TTC549 (cell line): ENCODE data around the gene RANBP9.

Experiments used
- FAIRE-seq: peaks from 2 replicates; lab custom pipeline; 2012; peaks lifted over from hg19 to GRCh38; lab: Jason Lieb, UNC

RANBP9 gene

DNA sequence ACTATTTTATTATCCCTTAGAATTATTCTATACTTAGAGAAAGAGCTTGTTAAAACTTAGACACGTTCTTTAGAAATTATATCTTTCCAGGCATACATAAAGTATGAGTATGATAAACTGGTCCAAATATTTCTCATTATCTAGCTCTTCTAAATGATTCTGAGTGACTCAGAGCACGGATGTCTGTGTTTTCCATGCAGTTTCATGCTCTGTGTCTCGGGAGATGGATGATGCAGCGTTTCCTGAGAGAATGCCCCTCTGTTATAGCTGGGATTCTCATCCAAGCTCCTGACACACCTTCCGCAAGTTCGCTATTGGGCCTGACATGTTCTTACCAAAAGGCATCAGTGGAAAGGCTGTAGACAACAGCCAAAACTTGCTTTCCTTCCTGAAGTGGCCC, 117.9 kb downstream of the RANBP9 start:
- no peak for FAIRE-seq

DNA sequence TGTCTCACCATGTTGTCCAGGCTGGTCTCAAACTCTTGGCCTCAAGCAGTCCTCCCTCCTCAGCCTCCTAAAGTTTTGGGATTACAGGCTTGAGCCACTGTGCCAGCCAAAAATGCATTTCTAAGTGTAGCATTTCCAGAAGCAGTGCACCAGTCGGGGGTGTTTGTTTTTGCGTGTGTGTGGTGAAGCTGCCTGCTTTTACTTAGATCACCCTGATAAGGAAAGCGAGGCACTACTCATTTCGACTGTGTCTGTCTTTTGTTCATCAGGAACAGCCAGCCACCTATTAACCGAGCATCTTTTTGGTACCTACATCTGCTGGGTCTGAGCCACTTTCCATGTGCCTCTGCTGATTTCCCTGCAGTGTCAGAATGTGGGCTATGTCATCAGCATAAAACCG, 118.5 kb downstream of the RANBP9 start:
- FAIRE-seq, result no peak

DNA sequence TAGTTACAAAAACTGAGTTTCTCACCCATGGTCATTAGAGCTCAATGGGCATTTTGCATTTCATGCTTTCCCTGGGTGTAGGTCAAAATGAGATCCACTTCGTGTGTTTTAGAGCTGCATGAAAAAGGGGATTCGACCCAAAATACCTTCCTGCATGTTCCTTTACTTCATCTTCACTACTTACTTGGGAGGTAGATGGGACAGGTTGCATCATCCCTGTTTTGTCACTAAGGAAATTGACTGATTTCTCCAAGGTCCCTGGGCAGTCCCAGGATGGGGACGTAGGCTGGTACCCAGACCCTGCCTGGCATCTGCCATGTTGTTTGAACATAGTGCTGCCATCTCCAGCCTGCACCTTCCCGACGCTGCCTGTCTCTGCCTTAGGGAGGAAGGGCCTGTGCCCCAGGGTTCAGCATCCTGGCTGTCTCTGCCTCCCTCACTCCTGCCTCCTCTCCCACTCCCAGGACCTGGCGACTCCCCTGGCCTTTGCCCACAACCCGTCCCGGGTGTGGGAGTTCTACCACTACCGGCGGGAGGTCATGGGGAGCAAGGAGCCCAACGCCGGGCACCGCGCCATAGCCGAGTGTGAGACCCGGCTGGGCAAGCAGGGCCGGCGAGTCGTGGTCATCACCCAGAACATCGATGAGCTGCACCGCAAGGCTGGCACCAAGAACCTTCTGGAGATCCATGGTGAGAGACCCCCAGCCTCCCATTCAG, 120.3 kb downstream of the RANBP9 start:
- FAIRE-seq, result no peak

DNA sequence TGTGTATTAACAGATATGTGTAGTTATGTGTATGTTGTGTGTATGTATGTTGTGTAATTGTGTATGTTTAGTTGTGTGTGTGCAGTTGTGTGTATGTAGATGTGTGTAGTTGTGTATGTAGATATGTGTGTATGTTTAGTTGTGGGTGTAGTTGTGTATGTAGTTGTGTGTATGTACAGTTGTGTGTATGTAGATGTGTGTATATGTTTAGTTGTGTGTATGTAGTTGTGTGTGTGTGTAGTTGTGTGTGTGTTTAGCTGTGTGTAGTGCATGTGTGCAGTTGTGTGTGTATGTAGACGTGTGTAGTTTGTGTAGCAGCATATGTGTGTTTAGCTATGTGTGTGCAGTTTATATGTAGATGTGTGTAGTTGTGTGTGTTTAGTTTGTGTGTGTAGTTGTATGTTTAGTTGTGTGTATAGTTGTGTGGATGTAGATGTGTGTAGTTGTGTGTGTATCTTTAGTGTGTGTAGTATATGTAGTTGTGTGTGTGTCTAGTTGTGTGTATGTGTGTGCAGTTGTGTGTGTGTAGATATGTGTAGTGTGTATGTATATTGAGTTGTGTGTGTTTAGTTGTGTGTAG, 121.0 kb downstream of the RANBP9 start:
- no peak for FAIRE-seq

DNA sequence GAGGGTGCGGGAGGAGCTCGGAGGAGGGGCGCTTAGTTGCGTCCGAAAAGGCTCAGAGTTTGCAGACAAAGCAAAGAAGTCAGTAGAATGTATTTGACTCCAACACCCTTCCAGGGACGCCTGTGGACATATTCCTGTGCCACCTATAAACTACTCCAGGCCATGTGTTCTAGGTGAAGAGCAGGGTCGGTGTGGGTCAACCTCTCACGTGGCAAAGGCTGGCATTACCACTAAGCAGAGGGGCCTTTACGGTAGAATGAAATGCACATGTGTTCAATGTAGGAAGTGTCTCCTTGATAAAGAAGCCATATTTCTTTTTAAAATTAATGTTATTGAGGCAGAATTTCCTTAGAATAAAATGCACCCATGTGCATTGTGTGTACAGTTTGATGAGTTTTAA, 121.8 kb downstream of the RANBP9 start:
- no peak for FAIRE-seq

DNA sequence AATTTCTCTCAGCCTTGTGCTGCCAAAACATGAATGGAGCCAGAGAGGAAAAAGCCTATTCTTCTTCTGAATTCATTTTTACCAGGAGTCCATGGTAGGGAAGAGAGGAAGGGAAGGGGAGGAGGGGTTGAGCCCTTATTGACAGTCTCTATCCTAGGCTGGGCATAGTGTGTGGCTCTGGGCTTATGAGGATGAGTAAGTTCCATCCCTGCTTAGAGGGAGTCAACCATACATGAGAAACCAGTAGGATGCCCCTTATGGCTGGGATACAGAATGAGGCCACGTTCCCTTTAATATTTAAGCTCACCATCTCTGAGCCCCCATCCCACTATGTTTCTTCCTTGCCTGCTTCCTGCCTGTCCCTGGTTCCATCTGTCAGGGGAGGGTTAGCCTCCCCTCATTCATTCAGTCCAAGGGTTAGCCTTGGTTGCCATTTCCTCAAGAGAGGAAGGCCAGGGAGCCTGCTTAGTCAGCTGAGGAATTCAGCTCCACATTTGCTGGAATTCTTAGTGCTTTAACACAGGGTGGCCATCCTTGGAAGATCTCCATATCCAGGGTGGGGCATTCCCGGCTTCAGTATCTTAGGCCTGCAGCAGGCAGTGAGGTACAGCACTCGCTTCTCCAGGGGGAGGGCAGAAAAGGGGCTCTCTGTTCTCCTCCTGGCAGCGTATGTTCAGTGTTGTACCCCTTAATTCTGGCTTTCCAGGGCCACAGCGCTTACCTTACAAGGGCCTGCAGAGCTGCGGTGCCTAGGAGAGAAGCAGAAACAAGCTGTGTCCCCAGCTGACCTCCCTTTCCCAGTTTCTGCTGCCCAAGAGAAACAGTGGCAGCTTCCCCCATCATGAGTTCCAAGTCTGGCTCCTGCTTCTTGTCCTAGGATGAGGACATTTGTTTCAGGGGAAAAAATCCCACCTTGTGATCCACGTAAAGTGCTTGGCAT, 124.8 kb downstream of the RANBP9 start:
- FAIRE-seq, result no peak

DNA sequence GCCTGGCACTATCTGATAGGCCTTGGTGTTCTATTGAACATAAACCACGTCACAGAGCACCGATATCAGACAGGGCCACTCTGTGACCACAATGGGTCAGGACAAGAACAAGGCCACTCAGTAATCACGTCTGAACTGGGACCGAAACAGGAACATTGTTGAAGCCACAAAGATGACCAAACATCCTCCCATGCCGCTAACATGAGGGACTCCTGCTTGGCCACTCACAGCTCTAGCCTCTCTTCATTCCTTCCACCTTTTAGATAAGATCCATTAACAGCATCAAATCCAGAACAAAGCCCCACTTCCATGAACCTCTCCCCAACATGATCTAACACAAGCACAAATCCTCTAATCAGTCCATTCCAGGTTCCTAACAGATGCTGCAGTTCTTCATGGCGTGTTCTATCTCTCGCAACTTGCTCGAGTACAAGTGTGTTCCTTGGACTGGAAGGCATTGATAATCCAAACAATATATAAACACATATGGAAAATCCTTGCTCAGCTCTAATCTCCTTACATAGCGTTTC, 129.9 kb downstream of the RANBP9 start:
- no peak for FAIRE-seq

DNA sequence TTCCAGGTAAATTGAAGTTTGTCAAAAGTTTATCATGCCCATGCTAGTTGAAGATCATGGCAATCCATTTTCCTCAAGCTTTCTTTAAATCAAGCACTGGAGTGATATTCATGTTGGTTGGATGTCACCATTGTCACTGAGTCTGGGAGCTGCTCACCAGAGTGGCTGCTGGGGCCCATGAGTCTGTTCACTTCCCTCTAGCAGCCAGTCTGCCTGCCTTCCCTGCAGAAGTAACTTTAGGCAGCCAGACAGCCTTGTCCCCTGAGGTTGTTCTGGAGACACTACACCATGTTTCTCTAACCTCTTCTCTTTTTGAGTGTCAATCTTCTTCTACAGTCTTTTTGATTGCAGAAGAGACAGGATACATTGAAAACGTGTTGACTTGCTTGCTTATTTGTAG, 131.7 kb downstream of the RANBP9 start:
- no peak for FAIRE-seq

DNA sequence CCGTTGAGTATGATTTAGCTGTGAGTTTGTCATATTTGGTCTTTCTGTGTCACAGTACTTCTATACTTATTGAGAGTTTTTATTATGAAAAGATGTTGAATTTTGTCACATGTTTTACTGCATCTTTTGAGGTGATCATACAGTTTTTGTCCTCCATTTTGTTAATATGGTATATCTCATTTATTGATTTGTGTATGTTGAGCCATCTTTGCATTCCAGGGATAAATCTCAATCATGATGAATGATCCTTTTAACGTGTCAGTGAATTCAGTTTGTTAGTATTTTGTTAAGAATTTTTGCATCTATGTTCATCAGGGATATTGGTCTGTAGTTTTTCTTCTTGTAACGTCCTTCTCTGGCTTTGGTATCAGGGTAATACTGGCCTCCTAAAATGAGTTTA, 133.7 kb downstream of the RANBP9 start:
- FAIRE-seq, result no peak

DNA sequence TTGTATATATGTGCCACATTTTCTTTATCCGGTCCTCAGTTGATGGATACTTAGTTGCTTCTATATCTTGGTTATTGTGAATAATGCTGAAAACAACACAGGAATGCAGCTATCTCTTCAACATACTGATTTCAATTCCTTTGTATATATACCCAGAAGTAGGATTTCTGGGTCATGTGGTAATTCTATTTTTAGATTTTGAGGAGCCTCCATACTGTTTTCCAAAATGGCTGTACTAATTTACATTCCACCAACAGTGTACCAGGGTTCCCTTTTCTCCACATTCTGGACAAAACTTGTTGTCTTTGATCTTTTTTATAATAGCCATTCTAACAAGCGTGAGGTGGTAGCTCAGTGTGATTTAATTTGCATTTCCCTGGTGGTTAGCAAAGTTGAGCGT, 135.6 kb downstream of the RANBP9 start:
- no peak for FAIRE-seq

DNA sequence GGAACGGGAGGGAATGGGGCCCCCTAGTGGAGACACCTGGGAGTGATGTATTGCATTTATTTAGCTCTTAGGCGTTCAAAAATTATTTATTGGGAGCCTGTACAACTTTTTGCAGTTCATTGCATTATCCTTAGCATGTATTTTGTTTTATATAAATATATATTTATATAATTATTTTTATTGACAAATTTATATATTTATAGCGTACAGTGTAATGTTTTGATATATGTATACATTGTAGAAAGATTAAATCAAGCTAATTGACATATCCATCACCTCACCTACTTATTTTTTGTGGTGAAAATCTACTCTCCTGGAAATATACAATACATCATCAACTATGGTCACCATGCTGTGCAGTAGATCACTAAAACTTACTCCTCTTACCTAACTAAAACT, 136.3 kb downstream of the RANBP9 start:
- no peak for FAIRE-seq

DNA sequence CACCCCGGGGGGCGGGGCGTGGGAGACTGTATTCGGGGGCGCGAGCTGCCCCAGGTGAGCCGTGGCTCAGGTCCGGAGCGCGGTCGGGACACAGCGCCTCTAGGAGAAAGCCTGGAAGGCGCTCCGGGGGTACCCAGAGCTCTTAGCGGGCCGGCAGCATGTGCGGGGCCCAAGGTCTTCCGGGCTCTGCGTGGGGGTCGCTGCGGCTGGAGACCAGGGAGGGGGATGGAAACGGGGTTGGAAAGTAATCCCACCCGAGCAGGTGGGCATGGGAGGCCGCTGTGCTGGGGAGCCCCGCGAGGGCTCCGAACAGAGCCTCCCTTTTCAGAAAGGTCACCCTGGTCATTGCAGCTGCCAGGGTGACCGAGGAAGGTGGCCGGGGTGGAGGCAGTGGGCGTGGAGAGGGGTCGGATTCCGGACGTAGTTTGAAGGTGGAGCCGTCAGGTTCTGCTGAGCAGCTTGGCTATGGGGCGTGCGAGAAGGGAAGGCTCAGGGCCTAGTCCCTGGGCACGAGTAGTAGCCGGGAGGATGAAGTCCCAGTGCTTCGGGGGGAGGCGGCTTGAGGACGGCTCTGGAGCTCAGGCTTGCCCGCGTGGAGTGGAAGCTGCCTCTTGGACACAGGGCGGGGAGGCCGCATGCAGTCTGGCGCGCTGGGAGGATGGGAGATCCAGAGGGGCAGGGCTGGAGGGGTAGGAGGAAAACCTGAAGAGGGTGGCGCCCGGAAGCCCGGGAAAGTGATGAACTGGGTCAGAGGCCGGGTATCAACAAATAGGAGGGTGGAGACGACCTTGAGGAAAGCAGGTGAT, 136.9 kb downstream of the RANBP9 start, which contains the start of gene SIRT5:
Gene SIRT5, plus strand, starts transcription at position 31 of the 806 bp plus-strand sequence. CDS start 9,510 bp downstream, outside the sequence.
- no peak for FAIRE-seq

DNA sequence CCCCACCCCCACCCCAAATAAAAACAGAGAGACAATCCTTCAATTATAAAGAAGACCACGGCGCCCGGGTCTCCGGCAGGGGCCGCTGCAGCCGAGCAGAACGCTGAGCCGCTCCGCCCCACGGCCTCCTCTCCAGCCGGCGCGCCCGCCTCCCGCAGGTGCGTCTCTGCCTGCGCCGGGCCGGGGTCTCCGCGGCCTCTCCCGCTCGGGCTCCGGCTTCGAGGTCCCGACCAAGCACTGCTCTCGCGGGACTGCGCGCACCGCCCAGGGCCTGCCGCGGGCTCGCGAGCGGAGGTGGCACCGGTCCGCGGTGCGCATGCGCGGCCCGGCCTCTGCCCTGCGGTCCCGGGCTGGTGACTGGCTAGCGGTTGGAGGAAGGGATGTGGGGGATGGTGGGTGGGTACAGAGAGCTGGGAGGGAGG, 137.5 kb downstream of the RANBP9 start:
- no peak for FAIRE-seq

DNA sequence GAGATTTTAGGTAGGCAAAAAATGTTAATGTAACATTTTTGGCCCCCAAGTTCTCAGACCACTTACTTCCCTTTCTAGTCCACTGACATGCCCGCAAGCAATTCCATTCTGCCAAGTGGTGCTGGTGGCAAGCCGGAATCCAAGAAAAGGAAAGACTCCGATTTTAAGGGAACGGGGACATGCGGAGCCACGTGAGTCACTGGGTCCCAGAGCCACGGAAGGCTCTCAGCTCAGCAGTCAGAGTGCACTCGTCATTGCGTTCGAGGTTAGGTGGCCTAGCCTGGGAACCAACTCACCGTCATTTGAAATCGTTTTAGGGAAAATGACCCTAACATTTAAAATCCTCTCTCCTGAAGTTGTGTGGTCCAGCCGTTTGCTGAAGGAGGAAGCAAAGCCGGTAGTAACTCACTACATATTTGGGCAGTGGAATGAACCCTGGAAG, 137.9 kb downstream of the RANBP9 start:
- FAIRE-seq, result no peak

DNA sequence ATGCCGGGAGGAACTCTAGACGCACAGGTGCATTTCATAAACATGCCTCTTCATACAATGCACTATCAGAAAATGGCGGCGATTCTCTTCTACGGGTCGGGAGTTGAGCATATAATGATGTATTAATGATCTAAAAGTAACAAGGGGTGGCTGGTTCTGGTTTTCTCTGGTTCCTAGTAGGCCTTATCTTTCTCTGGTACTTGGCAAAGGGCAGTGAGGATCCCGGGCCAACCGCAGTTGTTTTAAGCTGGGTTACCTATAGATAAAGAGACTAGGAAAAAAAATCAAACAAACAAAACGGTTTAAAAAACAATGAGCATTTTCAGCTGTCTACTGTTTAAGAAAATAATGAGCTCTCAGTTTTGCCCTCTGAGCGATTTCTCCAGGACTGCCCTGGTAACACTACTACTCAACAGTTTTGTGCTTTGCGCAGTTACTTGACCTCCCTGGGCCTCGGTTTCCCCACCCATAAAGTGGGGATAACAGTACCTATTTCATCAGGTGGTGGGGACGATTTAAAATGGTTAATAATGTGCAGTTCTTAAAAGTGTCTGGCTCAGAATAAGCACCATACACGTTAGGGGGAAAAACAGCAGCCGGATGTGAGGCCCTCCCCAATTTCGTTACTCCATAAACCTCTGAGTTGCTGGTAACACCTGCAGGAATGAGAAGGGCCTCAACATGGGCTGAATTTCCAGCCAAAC, 138.5 kb downstream of the RANBP9 start:
- no peak for FAIRE-seq

DNA sequence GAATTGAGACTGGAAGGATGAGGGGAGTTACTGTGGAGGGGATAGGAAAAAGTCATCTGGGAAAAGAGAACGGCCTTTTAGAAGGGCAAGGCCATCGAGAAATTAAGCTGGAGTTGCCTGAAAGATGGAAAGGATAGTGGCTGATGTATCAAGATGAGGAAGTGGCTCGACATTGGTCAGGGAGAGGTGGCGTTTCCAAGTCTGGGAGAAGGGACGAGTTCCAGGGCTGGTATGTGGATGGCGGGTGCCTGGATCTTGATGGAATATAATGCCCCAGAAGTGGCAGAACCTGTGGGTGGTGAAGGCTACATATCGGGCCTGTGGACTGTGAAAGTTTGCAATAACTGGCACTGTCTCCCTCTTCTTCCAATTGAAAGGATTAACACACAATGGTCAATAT, 139.4 kb downstream of the RANBP9 start:
- FAIRE-seq, result no peak
